GM19043 (cell line): Measurements from ENCODE around the gene SMYD4.
"Not testable (repeated sequence)": the region's sequence is repeated elsewhere in the genome, so short reads cannot be mapped to it uniquely, and the experiment has no call there.

Experiments used
- ATAC-seq: cut with Tn5 transposase; IDR thresholded peaks from one replicate; pipeline ENCODE4 v1.9.1; 2021; ENCODE audit warnings: low read depth; ENCODE audit not compliant: unreplicated experiment

The SMYD4 gene

GRCh38 chr17:1829592-1830257 is at the start of gene SMYD4, which contains the start of gene RPA1:
Gene SMYD4 (minus strand): TSS chr17:1829902. CDS start chr17:1827994, 1,908 bp downstream.
Gene RPA1 (plus strand): TSS chr17:1830005. CDS start chr17:1830094, 89 bp downstream.
- peak; percentile 77 for ATAC-seq

GRCh38 chr17:1878419-1879121 is 48.9 kb upstream of the SMYD4 start:
- ATAC-seq = no peak

GRCh38 chr17:1875597-1875996 is 45.9 kb upstream of the SMYD4 start:
- ATAC-seq = no peak

- no peak for ATAC-seq
Measured at GRCh38 chr17:1873418-1873817, 43.7 kb upstream of the SMYD4 start.

- no peak for ATAC-seq
Measured at GRCh38 chr17:1872976-1873375, 43.3 kb upstream of the SMYD4 start.

- ATAC-seq = no peak
Measured at GRCh38 chr17:1872254-1872653, 42.6 kb upstream of the SMYD4 start.

GRCh38 chr17:1871756-1872155 is 42.1 kb upstream of the SMYD4 start:
- ATAC-seq = no peak

GRCh38 chr17:1870592-1870991 is 40.9 kb upstream of the SMYD4 start:
- ATAC-seq = no peak

GRCh38 chr17:1868090-1868489 is 38.4 kb upstream of the SMYD4 start:
- no peak for ATAC-seq

GRCh38 chr17:1867307-1867706 is 37.6 kb upstream of the SMYD4 start:
- ATAC-seq = no peak

- ATAC-seq = no peak
Measured at GRCh38 chr17:1865252-1866037, 35.7 kb upstream of the SMYD4 start.

- no peak for ATAC-seq
Measured at GRCh38 chr17:1861391-1862010, 31.8 kb upstream of the SMYD4 start.

- ATAC-seq = no peak
Measured at GRCh38 chr17:1860978-1861377, 31.3 kb upstream of the SMYD4 start.

- ATAC-seq = not testable (repeated sequence)
Measured at GRCh38 chr17:1856462-1856861, 26.8 kb upstream of the SMYD4 start.

GRCh38 chr17:1853698-1854097 is 24.0 kb upstream of the SMYD4 start:
- no peak for ATAC-seq

GRCh38 chr17:1852327-1852726 is 22.6 kb upstream of the SMYD4 start:
- no peak for ATAC-seq

GRCh38 chr17:1847191-1847590 is 17.5 kb upstream of the SMYD4 start:
- ATAC-seq = no peak

- ATAC-seq = no peak
Measured at GRCh38 chr17:1843947-1844346, 14.2 kb upstream of the SMYD4 start.

- no peak for ATAC-seq
Measured at GRCh38 chr17:1839516-1839915, 9.8 kb upstream of the SMYD4 start.

GRCh38 chr17:1834380-1835149 is 4.9 kb upstream of the SMYD4 start:
- peak; percentile 67 for ATAC-seq
